Measurements from ENCODE around the gene SKAP1. TPM values are rescaled to one million over a fixed set of nuclear protein-coding genes. Genes with fewer than 3 reads are reported as not detected.
"Not testable (repeated sequence)": the region's sequence is repeated elsewhere in the genome, so short reads cannot be mapped to it uniquely, and the experiment has no call there.

Gene SKAP1
- not detected for polyA plus RNA-seq (2013, experiment 1 of 2; ENCODE audit: insufficient read length)
- polyA plus RNA-seq (2013, experiment 2 of 2; ENCODE audit: insufficient read length), result not detected

DNA sequence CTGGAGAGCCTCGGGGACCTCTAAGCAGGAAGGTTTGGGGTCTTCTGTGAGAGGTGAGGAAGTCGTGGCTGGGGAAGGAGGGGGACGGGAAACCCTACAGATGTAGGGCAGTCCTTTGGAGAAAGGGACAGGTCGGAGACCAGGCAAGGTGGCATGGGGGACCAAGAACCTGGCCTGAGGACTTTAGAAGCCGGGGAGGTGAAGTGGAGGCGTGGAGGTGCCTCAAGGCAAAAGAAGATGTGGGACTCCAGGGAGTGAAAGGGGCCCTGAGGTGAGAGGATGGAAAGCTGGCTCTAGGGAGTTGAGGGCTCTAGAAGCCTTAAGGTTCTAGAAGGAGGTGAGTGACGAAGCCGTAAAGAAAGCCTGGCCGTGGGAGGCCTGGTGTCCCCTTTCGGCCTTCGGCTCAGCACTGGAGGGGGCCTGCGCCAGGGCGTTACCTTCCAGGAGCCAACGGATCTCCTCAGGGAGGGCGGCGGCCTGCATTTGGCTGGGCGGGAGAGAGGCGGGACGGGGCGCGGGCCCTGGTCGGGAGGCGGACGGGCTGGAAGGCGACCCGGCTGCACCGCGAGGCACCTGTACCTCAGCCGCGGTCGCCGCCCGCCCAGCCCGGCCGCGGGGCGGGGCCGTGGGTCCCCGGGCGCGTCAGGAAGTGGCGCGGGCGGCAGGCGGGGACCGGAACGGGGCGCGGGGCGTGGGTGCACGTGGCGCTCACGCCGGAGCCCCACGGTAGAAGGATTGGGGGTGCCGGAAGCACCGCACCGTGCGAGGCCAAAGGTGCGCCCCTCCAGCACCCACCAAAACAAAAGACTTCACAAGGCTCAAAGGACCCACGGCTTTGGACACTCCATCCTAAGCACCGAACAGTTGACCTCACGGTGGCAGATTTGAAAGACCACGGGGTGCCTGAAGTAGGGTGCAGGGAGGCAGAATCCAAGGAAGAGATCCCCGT lies at the start of gene SKAP1:
Gene SKAP1 (minus strand): TSS at position 577 of the 949 bp plus-strand sequence.
- no peak for DNase-seq

DNA sequence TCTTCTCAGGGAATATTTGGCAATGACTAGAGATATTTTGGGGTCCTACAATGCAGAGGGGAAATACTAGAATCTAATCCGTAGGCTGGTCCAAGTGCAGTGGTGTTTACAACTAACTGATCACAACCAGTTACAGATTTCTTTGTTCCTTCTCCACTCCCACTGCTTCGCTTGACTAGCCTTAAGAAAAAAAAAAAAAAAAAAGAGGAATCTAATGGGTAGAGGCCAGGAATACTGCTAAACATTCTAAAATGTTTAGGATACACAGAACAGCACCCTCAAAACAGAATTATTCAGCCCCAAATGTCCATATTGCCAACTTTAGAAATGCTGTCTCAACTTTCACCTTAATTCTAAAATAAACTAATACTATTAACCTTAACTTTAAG lies 49.0 kb upstream of the SKAP1 start:
- no peak for DNase-seq

DNA sequence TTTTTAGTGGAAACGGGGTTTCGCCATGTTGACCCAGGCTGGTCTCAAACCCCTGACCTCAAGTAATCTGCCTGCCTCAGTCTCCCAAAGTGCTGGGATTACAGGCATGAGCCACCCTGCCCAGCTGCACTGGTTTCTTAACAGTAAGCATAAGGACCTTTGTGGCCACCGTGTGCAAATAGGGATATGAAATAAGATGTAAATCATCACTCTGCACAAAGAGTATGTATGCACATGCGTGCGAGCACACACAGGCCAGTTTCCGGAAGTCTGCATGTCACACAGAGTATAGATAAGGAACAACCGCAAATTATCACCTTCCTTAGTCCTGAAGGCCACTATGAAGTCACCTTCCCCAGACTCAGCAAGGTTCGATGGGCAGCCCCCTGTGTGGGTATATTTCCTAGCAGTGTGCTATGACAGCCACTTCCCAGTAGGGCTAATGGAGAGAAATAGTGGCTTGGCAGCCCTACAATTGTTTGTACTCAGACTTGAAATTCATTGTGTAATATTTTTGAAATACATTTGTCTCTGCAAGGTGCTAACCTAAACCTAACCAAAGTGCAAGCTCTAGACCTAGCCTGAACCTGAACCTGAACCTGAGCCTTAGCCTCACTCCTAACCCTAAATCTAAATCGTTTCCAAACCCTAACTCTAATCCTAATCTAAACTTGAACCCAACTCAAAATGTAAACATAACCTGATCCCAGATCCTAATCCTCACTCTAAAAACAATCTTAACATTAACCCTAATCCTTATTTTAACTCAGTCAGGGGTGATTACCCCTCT lies 48.4 kb upstream of the SKAP1 start:
- no peak for DNase-seq

DNA sequence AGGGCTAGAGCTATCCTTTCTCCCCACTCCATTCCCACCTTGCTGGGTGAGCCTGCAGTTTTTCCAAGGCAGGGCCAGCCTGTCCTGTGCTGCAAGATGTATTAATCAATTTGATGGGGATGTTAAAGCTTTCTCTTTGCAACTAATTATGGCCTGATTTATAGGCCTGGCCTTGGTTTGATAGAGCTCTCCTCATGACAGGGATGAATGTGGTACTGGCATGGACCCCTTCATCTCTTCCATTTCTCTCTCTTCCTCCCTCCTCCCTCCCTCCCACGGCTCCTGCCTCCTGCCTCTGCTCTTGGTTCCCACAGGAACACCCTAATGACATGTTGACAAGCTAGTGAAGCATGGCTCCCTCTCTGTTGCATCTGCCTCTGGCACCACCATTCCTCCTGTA lies 47.2 kb upstream of the SKAP1 start:
- DNase-seq, result no peak

DNA sequence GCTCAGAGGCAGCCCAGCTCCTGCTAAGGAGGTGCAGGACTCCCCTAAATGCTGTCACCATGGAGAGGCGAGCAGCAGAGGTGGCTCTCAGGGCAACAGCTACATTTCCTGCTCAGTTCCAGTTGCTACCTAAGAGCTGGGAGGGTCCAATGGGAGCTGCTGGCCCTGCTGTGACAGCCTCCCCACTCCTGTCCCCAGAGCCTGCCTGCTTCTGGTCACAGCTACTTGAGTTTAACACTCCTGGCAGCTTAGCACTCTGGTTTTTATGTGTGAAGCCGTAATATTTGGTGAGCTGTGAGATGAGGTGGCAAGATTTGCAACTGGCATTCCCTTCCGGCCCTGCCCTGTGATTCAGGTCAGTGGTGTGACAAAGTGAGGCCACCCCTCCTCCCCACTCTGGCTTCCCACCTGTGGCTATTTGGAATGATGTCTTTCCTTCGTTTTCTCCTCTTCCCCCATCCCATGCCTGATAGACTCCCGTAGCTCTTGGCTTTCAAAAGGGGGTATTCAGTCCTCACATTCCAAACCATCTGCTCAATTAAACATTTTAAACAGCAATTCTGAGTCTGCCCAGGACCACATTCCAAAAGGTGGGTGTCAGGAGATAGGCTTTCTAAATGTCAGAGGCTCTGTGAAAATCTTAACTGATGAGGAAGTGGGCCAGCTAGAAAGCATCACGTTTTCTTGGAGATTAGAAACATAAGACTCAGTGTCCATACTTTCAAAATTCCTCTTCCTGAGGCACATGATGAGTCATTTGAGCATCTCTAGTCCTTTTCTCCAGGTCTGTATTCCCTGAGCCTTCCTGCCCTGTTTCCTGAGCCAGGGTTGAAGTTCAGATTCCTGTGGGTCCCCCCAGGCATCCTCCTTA lies 42.6 kb upstream of the SKAP1 start:
- DNase-seq, result peak; percentile 91

DNA sequence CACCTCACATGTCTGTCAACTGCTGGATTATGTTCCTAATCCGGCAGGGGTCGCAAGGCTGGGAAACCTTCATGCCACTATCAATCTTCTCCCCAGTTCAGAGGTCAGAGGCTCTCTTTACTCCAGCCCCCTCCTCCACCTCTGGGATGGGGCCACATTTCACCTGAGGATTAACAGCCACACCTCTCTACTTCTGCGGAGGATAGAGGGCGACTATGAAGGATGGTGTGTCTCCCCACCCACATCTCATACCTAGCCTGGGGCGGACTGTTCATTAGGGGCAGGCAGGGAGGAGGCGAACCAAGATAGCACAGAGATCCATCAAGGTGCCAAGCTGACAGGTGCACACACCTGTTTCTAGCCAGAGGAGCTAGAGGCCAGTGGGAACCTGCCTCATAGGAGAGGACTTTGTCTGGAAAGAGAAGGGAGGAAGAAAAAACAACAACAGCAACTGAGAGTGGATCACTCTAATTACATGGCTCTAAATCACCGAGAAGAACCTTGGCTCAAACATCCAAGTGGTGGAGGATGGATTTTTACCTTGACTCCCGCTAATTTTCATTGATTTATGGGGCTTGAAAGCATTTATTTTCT lies 41.9 kb upstream of the SKAP1 start:
- DNase-seq, result no peak

DNA sequence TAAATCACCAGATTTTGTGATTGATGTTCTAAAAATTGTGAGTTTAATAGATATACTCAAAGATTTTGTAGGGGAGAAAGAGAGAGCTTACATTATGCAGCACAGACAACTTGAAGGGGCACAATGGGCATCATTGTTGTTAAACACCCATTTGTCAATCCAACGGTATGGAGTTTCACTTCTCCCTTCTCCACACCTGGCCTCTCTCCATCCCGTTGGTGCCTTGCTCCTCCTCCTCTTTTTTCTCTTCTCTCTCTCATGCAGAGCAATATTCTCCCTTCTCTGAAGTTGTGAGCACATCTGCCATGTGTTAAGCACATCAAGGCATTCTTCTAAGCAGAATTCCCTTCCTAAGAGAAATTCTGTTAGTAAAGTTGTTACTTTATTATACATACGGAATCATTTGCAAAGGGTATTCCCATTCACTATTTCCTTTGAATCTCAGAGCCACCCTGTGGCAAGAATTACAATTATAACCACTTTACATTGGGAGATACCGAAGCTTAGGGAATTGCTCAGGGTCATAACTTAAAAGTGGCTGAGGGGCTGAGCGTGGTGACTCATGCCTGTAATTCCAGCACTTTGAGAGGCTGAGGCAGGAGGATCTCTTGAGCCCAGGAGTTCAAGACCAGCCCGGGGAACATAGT lies 40.5 kb upstream of the SKAP1 start:
- peak; percentile 87 for DNase-seq

DNA sequence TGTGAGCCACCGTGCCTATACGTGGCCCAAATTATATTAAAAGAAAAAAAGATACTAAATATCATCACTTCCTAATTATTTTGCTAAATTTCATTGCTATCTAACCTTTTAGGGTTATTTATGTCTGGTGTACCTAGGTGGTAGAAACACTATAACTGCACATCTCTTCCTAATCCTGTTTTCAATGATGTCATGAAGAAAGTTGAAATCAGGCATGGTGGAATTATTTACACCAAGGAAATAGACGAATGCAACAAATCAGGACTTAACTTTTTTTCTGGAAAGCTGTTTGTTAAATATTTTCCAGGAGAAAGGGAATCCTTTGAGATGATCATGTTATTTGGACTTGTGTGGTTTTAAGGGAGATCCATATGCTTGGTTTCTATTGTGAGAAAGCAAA lies 39.2 kb upstream of the SKAP1 start:
- DNase-seq, result no peak

DNA sequence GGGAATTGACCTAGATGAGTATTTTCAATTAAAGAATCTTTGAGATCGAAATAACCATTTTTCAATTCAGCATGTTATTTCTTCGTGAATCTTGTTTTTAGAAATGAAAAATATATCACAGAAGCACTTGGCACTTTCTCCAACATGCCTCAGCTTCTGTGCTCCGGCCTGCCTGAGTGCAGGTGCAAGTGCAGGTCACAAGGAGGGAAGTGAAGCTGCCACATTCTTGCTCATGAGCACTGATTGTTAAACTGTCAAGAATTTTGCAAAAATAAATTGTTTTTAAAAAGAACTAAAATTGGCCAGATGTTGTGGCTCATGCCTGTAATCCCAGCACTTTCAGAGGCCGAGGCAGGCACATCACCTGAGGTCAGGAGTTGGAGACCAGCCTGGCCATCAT lies 38.3 kb upstream of the SKAP1 start:
- DNase-seq, result no peak

DNA sequence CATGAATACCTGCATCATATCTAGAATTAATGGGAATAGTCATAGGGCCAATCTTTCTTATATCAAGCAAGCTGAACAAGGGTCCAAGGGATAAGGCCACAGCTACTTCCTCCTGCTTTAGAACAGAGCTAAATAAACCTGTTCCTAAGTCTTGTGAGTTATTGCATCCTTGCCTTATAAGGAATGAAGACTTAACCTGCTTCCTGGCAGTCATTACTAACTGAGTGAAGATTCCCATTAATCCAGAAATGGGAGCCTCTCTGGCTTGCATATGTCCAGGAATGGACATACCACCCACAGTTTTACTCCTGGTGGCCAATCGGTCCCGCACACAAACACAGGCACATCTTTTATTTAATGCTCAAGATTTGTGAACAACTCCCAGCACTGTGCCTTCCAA lies 35.9 kb upstream of the SKAP1 start:
- DNase-seq, result no peak

DNA sequence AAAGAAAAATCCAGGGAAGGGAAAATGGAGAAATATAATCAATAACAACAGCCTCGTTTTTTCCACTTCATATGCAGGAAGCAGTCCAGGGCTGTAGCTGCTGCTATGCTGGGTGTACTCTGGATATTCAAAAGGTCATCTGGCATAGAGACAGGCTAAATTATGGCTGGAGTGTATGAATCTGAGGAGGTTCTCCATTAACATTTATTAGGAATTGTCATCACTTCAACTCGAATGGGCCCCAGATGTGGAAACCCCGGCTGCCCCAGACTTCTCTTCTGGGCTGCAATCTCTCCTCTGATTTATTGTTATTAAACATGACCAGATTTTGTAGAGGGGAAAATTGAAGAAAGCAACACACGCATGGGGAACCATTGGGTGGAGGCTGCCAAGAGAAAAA lies 33.5 kb upstream of the SKAP1 start:
- peak; percentile 80 for DNase-seq

DNA sequence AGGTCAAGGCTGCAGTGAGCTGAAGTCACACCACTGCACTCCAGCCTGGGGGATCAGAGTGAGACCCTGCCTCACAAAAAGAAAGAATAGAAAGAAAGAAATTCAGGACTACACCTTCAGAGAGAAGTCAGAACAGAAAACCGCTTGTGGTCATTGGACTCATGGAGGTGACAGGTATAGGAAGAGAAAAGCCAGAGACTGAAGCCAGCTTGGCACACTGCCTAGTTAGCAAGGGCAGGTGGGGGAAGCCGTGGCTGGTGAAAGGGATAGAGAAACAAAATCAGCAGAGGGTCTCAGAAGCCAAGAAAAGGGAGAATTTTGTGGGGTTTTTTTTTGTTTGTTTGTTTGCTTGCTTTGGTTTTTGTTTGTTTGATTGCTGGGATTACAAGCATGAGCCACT lies 32.9 kb upstream of the SKAP1 start:
- no peak for DNase-seq

DNA sequence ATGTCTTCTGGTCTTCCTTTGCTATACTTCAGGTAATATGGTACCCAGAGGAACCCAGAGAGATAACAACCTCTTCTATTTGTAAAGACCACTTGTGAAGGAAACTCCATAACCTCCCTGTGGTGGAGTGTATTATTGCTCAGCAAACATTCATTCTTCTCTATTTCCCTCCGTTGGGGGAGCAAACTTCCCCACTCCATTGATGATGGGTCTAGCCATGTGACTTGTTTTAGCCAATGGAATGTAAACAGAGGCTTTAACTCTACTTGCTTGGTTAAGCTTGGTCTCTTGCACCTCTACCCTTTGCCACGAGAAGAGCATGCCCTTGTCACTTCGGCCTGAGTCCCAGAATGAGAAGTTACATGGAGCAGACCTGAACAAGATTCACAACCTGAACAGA lies 30.0 kb upstream of the SKAP1 start:
- DNase-seq, result no peak

DNA sequence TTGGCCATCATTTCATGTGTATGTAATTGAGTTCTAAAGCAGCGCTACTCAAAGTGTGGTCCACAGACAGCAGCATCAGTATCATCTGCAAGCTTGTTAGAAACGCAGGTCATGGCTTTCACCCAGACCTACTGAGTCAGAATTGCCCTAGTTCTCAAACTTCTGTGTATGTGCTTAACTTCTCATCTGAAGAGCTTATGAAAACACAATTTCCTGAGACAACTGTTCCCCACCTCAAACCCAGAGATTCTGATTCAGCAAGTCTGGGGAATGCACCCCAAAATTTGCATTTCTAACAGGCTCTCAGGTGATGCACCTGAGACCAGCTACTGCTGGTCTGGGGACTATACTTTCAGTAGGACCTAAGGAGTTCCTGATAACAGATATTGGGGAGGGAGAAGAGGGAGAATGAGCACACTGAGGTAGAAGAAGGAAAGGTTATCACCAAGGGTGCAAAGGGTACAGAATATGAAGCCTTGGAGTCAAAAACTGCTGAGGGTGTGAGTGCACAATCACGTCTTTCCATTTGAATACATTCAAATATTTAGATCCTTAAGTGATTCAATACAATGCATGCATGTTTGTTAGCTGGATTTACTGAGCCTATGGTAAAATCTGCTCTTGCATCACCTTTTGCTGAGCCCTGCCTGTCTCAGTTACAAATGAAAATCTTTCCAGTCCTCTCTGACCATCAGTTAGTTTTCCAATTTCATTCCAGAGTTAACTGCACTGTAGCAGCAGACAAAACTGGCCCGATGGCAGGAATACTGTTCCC lies 29.2 kb upstream of the SKAP1 start:
- no peak for DNase-seq

DNA sequence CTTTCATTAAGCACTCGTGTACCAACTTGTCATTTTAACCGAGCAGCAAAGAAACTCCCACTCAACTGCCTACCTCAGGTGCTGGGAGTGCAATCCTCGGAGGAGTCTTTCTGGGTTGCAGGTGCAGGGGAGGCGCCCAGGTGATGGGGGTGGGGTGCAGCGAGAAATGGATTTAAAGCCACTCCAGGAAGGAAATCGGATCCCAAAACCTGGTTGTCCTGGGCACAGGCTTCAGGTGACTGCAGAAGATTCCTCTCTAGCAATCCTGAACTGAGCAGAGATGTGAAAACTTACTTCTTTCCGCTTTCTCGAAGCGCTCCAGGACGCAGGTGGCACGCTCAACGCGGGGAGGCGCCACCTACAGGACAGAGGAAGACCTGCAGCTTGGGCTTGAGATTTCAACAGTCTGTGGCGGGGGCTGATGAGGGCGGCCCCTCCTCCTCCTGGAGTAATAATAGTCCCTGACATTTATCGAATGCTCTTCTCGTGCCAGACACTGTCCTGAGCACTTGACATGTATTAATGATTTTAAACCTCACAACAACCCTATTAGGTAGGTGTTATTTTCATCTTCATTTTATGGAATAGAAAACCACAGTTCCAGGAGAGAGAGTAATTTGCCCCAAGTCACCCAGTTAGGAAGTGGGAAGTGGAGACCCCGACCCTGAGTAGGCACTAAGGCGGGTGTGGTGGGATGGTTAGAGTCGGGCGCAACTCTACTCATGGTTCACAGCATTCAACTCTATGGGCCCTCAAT lies 27.2 kb upstream of the SKAP1 start:
- peak; percentile 49 for DNase-seq

DNA sequence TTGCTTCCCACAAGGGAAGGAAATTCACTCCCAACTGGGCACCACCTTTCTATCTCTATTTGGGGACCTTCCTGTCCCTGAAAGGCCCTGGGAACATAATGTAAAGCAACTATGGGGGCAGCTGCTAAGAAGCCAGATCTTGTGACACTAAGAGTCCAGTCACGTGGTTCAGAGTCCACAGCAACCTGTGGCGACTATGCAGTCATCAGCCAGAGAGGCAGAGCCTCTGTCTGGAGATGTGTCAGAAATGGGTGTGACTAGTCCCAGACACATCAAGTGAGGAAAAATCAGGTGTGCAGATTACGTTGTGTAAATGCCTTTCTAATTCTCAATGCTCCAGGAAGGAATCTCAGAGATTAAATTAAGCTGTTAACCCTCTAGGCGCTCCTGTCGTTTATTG lies 26.6 kb upstream of the SKAP1 start:
- DNase-seq, result no peak

DNA sequence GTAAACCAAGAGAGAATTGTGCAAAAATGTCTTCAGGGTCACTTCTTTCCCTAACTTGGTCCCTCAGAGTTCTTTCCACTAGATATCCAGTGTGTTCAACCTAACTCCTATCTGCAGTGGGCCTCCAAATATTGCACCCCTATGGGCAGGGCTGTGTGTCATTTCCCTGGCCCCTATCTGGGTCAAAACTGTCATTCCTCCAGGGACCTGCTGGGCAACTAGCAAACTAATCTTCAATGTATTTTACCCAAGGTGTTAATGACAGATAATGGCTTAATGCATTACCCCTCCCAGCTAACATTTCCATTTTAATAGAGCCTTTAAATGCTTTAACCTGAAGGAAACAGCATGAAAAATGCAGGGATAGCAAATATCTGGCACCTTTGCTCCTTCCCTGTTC lies 25.8 kb upstream of the SKAP1 start:
- DNase-seq, result no peak

DNA sequence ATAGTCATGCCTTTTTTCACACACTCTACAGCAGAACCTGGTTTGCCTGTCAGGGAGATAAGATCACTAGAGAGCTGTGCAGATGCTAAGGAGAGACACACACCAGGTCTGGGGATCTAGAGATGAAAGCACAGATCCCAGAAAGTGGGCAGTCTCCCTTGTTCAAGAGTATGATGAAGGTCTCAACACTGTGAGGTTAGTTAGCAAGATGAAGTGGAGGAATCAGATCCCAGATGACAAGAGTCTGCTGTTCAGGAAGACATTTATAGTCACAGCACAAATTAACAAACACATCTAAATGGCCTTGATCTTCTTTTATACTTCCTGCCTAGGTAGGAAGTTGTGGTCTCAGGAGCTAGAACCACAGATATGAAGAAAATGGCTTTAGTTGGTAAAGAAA lies 23.4 kb upstream of the SKAP1 start:
- no peak for DNase-seq

DNA sequence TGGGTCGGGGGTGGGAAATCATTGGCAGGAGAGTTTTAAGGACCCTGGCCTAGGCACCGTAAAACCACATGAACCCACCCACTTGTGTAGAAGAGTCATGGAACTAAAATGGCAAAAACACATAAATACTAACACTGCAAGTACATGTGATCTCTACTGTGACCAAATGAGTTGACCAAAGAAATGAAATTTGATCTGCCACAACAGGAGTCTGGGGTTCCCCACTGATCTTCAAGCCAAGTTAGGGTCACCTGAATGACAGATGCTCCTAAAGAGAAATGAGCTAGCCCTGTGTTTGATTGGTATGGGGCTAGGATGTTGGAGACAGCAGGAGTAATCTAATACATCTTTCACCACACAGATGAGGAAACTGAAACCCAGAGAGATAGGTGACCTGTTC lies 21.5 kb upstream of the SKAP1 start:
- no peak for DNase-seq

DNA sequence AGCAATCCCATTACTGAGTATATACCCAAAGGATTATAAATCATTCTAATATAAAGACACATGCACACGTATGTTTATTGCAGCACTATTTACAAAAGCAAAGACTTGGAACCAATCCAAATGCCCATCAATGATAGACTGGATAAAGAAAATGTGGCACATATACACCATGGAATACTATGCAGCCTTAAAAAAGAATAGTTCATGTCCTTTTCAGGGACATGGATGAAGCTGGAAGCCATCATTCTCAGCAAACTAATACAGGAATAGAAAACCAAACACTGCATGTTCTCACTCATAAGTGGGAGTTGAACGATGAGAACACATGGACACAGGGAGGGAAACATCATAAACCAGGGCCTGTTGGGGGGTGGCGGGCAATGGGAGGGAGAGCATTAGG lies 19.3 kb upstream of the SKAP1 start:
- DNase-seq, result not testable (repeated sequence)
